OCI-LY7 (cell line): ENCODE results near the gene ZNF816.

Source experiments
- EZH2phosphoT487 ChIP-seq: fragments of 200-600 bp; sonication (generic); IDR thresholded peaks from 2 replicates; pipeline ENCODE4 v1.6.1; 2018; ENCODE audit warnings: low read depth, borderline replicate concordance, mild to moderate bottlenecking, mixed run types, antibody characterized with exemption, low read length, moderate library complexity, mixed read lengths
- TF ChIP-seq, protein P1 (sequence below): fragments of 200-600 bp; sonication (generic); conservative IDR thresholded peaks from 2 replicates; pipeline ENCODE4 v1.5.1; 2014; ENCODE audit warnings: mild to moderate bottlenecking, antibody characterized with exemption, low read length, moderate library complexity, mixed read lengths

DNA sequence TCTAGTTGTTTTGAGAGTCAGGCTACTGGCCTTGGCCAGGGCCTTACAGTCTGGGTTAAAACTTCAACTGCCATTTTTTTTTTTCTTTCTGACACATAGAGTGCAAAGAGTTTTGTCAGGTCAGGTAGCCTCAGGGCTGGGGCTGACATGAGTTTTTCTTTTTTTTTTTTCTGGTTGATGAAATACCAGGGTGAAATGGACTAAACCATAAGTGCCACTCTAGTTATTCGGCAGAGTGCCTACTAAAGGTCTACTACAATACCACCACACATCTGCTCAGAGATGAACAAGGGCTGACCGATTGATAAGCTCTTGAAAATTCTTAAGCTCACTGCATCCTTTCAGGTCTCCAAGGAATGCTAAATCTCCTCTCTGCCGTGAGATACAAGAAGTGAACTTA is 60.8 kb downstream of the ZNF816 start:
- TF ChIP-seq, protein P1, sequence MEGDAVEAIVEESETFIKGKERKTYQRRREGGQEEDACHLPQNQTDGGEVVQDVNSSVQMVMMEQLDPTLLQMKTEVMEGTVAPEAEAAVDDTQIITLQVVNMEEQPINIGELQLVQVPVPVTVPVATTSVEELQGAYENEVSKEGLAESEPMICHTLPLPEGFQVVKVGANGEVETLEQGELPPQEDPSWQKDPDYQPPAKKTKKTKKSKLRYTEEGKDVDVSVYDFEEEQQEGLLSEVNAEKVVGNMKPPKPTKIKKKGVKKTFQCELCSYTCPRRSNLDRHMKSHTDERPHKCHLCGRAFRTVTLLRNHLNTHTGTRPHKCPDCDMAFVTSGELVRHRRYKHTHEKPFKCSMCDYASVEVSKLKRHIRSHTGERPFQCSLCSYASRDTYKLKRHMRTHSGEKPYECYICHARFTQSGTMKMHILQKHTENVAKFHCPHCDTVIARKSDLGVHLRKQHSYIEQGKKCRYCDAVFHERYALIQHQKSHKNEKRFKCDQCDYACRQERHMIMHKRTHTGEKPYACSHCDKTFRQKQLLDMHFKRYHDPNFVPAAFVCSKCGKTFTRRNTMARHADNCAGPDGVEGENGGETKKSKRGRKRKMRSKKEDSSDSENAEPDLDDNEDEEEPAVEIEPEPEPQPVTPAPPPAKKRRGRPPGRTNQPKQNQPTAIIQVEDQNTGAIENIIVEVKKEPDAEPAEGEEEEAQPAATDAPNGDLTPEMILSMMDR: no peak
- no peak for TF ChIP-seq EZH2phosphoT487
